BJ (cell line): Measurements from ENCODE around the gene ENO2. TPM values are rescaled to one million over a fixed set of nuclear protein-coding genes. Genes with fewer than 3 reads are reported as not detected.

ENCODE experiments used
- CTCF ChIA-PET: fragments of 350-600 bp; formaldehyde crosslinking; extraction: SDS; loops from one replicate; lab custom pipeline; 2021; ENCODE audit warnings: antibody characterized with exemption, inconsistent platforms; lab: Yijun Ruan, JAX
- POLR2A ChIA-PET: fragments of 300-600 bp; sonication (Branson Sonifier 250); formaldehyde crosslinking; extraction: SDS; loops from one replicate; lab custom pipeline; 2021; ENCODE audit warnings: antibody characterized with exemption; lab: Charles Lee
- DNase-seq: peaks from one replicate; pipeline ENCODE4 v3.0.0-alpha.2; 2011; ENCODE audit warnings: low read depth
- H3K27me3 ChIP-seq: 2 replicates; pipeline ENCODE4 v1.6.0; 2011; ENCODE audit warnings: low read length; ENCODE audit not compliant: control insufficient read depth, insufficient read depth
- H3K36me3 ChIP-seq: 2 replicates; pipeline ENCODE4 v1.5.1; 2011; ENCODE audit warnings: low read length; ENCODE audit not compliant: control insufficient read depth, insufficient read depth
- H3K4me3 ChIP-seq: 2 replicates; pipeline ENCODE4 v1.5.1; 2011; ENCODE audit warnings: low read depth, mild to moderate bottlenecking, control low read depth, low read length
- polyA plus RNA-seq: library from polyadenylated mRNA; depleted of rRNA; stranded (reverse); fragments of >200 nt; gene quantifications from 2 replicates; pipeline ENCODE4 v1.2.3, GENCODE V29; 2011
- TF ChIP-seq, protein P1 (sequence below): IDR thresholded peaks from 2 replicates; pipeline ENCODE4 v1.5.1; 2011; ENCODE audit warnings: low read depth, mild to moderate bottlenecking, control low read depth, inconsistent platforms, low read length, moderate library complexity; ENCODE audit not compliant: insufficient read depth

The ENO2 gene
- polyA plus RNA-seq, 1 experiment: 29.7 TPM

DNA sequence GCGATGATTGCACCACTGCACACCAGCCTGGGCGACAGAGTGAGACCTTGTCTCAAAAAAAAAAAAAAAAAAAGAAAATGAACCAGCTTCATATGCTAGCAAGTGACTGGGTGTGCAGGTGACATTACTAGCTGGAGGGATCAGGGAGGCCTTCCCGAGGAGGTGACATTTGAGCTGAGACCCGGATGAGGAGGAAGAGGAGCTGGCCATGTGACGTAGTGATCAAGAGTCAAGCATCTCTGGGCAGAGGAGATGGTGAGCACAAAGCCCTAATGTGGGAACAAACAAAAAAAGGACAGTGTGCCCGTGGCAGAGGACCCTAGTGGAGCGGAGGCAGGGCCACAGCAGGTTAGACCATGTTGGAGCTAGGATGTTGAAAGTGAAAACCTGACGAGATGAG, 33.2 kb downstream of the ENO2 start:
- CTCF ChIA-PET: interaction anchor here (1.0 to 6.5 kb wide), 7 partner anchors 10 to 162 kb away, joined by 3 to 65 read pairs (median 5); no protein-coding TSS in a partner anchor
- Histone ChIP-seq H3K27me3 (no peaks in the 10 kb centered on the region), H3K36me3 (peaks cover 4% of the 10 kb centered on the region), H3K4me3 (no peak overlapping the region)
- DNase-seq: no peak
- TF ChIP-seq, protein P1, sequence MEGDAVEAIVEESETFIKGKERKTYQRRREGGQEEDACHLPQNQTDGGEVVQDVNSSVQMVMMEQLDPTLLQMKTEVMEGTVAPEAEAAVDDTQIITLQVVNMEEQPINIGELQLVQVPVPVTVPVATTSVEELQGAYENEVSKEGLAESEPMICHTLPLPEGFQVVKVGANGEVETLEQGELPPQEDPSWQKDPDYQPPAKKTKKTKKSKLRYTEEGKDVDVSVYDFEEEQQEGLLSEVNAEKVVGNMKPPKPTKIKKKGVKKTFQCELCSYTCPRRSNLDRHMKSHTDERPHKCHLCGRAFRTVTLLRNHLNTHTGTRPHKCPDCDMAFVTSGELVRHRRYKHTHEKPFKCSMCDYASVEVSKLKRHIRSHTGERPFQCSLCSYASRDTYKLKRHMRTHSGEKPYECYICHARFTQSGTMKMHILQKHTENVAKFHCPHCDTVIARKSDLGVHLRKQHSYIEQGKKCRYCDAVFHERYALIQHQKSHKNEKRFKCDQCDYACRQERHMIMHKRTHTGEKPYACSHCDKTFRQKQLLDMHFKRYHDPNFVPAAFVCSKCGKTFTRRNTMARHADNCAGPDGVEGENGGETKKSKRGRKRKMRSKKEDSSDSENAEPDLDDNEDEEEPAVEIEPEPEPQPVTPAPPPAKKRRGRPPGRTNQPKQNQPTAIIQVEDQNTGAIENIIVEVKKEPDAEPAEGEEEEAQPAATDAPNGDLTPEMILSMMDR: no peak
- POLR2A ChIA-PET: interaction anchor here (1.0 kb wide), 1 partner anchor 96 kb away, joined by 3 read pairs; the partner anchor contains the start of gene USP5

DNA sequence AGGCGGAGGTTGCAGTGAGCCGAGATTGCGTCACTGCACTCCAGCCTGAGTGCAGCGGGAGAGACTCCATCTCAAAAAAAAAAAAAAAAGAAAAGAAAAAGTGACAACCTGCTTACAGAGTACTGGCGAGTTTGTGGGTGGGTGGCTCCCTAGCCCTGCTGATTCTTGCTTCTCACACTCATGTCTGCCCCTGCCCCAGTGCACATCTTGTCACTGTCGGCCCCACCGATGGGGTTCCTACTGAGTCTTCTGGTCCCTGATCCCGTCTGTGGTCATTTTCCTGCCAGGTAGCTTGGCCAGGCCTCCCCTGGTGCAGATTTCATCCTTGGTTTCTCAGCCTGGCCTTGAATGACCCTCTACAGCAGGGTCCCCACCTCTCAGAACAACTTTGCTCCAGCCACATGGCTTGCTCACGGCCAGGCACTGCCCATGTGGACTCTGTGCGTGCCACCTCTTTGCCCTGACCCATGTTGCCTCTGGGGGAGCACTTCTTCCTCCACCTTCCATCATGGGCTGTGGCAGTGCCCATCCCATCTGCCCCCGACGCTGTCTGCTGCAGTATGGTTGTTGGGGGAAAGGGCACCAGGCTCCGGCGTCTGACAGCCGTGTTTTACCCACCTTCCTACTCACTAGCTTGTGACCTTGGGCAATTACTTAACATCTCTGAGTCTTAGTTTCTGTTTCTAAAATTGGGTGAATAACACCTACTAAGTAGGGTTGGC, 34.7 kb downstream of the ENO2 start:
- TF ChIP-seq, protein P1: no peak
- DNase-seq: no peak
- ChIA-PET POLR2A (no interaction called here), CTCF (interaction anchor here (0.7 to 2.0 kb wide), 7 partner anchors 15 to 165 kb away, joined by 3 to 5 read pairs (median 3); partner anchors contain the start of gene SPSB2)
- no peaks in the 10 kb centered on the region for H3K27me3 ChIP-seq
- H3K4me3 ChIP-seq: no peak overlapping the region
- peaks cover 4% of the 10 kb centered on the region for H3K36me3 ChIP-seq

DNA sequence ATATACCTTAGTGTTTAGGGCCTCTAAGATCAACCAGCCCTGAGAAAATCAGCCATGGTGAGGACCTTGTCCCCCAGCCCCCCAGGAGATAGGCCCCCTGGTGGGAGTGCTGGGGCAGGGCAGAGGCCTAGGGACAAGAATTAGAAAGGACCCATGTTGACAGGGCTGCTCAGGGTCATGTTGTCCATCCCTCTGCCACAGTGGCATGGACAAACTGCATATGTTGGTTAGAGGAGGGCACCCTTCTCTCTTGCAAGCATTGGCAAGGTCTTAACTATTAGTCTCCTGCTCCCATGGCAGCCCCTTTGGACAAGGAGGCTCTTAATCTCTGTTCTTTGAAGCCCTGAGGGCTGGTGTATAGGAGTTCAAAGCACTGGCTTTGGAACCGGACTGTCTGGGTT, 36.0 kb downstream of the ENO2 start:
- no peaks in the 10 kb centered on the region for H3K27me3 ChIP-seq
- POLR2A ChIA-PET: no interaction called here
- H3K36me3 ChIP-seq: peaks cover 4% of the 10 kb centered on the region
- no peak overlapping the region for H3K4me3 ChIP-seq
- TF ChIP-seq, protein P1: 0 out of 2 replicates have a peak, but pooled peaks have one; percentile 26
- no peak for DNase-seq
- CTCF ChIA-PET: interaction anchor here (0.8 to 2.0 kb wide), 3 partner anchors 11 to 164 kb away, joined by 4 to 5 read pairs (median 4); no protein-coding TSS in a partner anchor

DNA sequence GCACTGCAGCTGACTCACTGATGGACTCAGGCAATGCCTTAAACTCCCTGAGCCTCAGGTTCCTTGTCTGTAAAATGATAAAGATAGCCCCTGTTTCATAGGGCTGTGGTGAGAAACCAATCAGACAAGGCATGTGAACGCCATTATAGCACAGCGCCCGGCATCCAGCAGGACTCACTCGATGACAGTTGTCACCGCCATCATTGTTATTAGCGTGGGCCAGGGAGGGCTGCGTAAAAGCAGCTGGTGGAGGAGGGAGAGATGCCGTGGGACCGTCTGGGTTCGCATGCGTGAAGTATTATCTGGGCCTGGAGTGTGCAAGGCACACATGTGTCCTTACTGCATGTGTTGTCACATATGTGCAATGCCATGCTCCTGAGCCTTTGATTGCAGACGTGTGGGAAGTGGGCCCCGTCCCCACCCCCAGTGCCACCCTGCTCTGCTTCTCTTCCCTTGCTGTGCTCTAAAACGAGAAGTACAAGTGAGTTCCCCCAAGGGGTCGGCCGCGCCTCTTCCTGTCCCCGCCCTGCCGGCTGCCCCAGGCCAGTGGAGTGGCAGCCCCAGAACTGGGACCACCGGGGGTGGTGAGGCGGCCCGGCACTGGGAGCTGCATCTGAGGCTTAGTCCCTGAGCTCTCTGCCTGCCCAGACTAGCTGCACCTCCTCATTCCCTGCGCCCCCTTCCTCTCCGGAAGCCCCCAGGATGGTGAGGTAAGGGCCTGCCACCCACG, 36.6 kb downstream of the ENO2 start, which contains the start of gene PTPN6:
Gene PTPN6 (plus strand): TSS at position 546 of the 730 bp plus-strand sequence. CDS start 157 bp downstream, at position 703.
- POLR2A ChIA-PET: no interaction called here
- H3K36me3 ChIP-seq: peaks cover 2% of the 10 kb centered on the region
- CTCF ChIA-PET: interaction anchor here (0.6 to 2.0 kb wide), 3 partner anchors 11 to 15 kb away, joined by 4 to 5 read pairs (median 4); no protein-coding TSS in a partner anchor
- DNase-seq: no peak
- TF ChIP-seq, protein P1: no peak
- no peak within 1 kb of the TSS for H3K4me3 ChIP-seq
- H3K27me3 ChIP-seq: no peaks in the 10 kb centered on the region

DNA sequence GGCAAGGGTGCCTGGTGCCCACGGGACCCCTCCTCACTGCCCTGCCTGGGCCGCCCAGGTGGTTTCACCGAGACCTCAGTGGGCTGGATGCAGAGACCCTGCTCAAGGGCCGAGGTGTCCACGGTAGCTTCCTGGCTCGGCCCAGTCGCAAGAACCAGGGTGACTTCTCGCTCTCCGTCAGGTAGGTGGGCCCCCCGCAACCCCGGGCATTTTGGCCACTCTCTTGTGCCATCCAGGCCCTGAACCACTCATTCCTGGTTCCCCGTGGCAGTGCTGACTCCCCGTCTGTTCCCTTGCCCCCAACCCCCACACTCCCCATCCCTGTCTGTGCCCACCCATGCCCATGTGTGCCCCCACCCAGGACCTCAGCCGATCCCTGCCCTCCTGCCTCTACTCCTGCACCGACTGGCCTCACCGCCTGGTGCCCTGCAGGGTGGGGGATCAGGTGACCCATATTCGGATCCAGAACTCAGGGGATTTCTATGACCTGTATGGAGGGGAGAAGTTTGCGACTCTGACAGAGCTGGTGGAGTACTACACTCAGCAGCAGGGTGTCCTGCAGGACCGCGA, 37.3 kb downstream of the ENO2 start:
- CTCF ChIA-PET: interaction anchor here (0.6 to 1.6 kb wide), 2 partner anchors 10 kb away, joined by 4 to 7 read pairs; no protein-coding TSS in a partner anchor
- TF ChIP-seq, protein P1: no peak
- Histone ChIP-seq H3K4me3 (no peak overlapping the region), H3K27me3 (no peaks in the 10 kb centered on the region), H3K36me3 (peaks cover under 1% of the 10 kb centered on the region)
- no peak for DNase-seq
- POLR2A ChIA-PET: no interaction called here
